ENCODE measurements around the gene HCFC1. TPM values are rescaled to one million over a fixed set of nuclear protein-coding genes. Genes with fewer than 3 reads are reported as not detected.

Gene HCFC1
- total and polyA plus RNA-seq, 2 of the 8 experiments (the other 6 are each of a cell fraction or from before 2014, with no cell fraction given), result 24.9 to 117 TPM

DNA sequence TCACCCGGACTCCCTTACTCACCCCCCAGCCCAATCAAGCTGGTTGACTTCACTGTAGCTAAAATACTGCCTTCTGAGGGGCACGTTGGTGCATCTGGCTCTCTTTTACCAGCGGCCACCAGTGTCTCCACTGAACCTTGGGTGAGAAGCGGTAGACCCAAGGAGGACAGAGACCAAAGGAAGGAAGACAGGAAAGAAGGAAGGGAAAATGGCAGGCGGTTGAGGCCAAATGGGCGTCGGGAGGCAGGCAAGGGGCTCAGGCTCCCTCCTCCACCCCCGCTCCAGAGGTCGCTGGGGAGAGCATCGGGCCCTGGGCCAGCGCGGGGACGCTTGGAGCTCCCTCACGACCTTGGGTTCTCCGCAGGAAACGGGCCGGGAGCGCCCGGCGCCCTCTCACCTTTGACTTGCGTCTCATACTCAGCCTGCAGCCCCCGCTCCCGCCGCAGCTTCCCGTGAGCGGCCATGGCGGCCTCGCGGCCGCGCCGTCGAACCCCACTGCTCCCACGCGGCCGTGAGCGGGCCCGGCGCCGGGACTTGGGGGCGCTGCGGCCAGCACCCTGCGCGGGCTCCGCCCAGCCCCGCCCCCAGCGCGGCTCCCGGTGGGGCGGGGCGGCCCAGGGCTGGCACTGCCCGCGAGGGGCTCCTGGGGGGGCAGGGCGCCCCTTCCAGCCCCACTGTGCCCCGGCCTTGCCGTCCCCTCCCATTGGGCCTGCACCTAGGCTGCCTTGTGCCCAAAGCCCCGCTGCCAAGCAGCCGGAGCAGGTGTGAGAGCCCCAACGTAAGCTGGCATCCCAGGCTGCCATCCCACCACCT is 45.7 kb downstream of the HCFC1 start, which contains the start of gene ARHGAP4:
Gene ARHGAP4, minus strand, starts transcription at position 526 of the 813 bp plus-strand sequence. Its CDS starts 62 bp downstream, at position 464.
- Histone ChIP-seq H3K18ac (ENCODE audit: extremely low read depth, low read length) (peak within 1 kb of the TSS; percentile 83; the same call in 1 of the 2 replicates), H2BK15ac (ENCODE audit: low read length) (no peak within 1 kb of the TSS; the same call in 1 of the 2 replicates), H3K79me1 (ENCODE audit: low read depth, low read length) (no peaks in the 10 kb centered on the region; the same call in 1 of the 2 replicates), H2BK120ac (replicated peaks; ENCODE audit: low read depth, low read length) (no peak within 1 kb of the TSS), H3K4me2 (ENCODE audit: insufficient read depth in 1 of 2, low read depth in 2 of 2, low read length in 2 of 2) (peak within 1 kb of the TSS; percentile 88 to 94), H3K14ac (ENCODE audit: insufficient read length) (no peak within 1 kb of the TSS), H4K20me1 (replicated peaks in 1 of 2; ENCODE audit: control insufficient read depth in 1 of 2, insufficient read depth in 2 of 2, low read length in 2 of 2) (peaks cover 0 to 2% of the 10 kb centered on the region in 2 experiments), H3K27me3 (replicated peaks in 1 of 4; ENCODE audit: control insufficient read depth in 3 of 4, extremely low read depth in 1 of 4, insufficient read depth in 3 of 4, low read length in 3 of 4) (no peaks in the 10 kb centered on the region), H4K5ac (ENCODE audit: insufficient read length, low read depth, low read length) (peak within 1 kb of the TSS; percentile 43), H4K8ac (ENCODE audit: extremely low read depth, insufficient read depth, low read length) (0 out of 2 replicates have a peak within 1 kb of the TSS, but pooled peaks have one; percentile 25), H2BK20ac (ENCODE audit: low read length) (no peak within 1 kb of the TSS), H3K27ac (ENCODE audit: low read depth, low read length) (peak within 1 kb of the TSS; percentile 63; the same call in 1 of the 2 replicates), H3K4me1 (replicated peaks in 1 of 4; ENCODE audit: control insufficient read depth in 3 of 4, insufficient read depth in 4 of 4, low read length in 3 of 4) (peaks cover 3 to 18% (median 12%) of the 10 kb centered on the region in 4 experiments), H3K4ac (replicated peaks; ENCODE audit: insufficient read length, low read depth, low read length) (no peak within 1 kb of the TSS), H3K23me2 (ENCODE audit: low read depth, low read length) (peaks cover 15% of the 10 kb centered on the region; the same call in 1 of the 2 replicates), H4K91ac (replicated peaks; ENCODE audit: insufficient read length, low read length) (peak within 1 kb of the TSS; percentile 74), H3K9ac (replicated peaks in 1 of 4; ENCODE audit: extremely low read depth in 1 of 4, low read depth in 3 of 4, low read length in 3 of 4) (peak within 1 kb of the TSS; percentile 16 to 78 (median 51)), H3K56ac (replicated peaks; ENCODE audit: insufficient read length, low read depth, low read length) (no peak within 1 kb of the TSS), H2BK5ac (ENCODE audit: low read depth, low read length) (peak within 1 kb of the TSS; percentile 66; the same call in 1 of the 2 replicates), H3K36me3 (ENCODE audit: control insufficient read depth in 2 of 4, insufficient read depth in 4 of 4, low read length in 3 of 4) (no peaks in the 10 kb centered on the region; a peak in 2 of 8 replicates), H3K9me3 (ENCODE audit: insufficient read depth in 2 of 2, low read depth in 1 of 2, low read length in 1 of 2) (no peaks in the 10 kb centered on the region), H2AK5ac (ENCODE audit: low read depth, low read length) (no peak within 1 kb of the TSS), H3K23ac (ENCODE audit: insufficient read length) (no peak within 1 kb of the TSS), H3K79me2 (ENCODE audit: control insufficient read depth in 1 of 2, insufficient read depth in 2 of 2, low read length in 2 of 2) (peaks cover 0 to 3% of the 10 kb centered on the region in 2 experiments; a peak in 1 of 4 replicates), H2AFZ (ENCODE audit: low read length) (no peak within 1 kb of the TSS), H2BK12ac (ENCODE audit: low read depth, low read length) (peak within 1 kb of the TSS; percentile 68; the same call in 1 of the 2 replicates), H3K4me3 (ENCODE audit: extremely low read depth in 1 of 4, insufficient read depth in 2 of 4, low read depth in 3 of 4, low read length in 4 of 4) (peak within 1 kb of the TSS; percentile 55 to 77 (median 62))
- DNase-seq (ENCODE audit: low read depth in 1 of 2, low spot score in 2 of 2) (no peak), FAIRE-seq (peak; percentile 52)
- POLR2A ChIA-PET (ENCODE audit: partially characterized antibody), result interaction anchor here (0.6 to 14.9 kb wide), 19 partner anchors 11 to 241 kb away, joined by 3 to 231 read pairs (median 6); partner anchors contain the start of genes HCFC1, NAA10, RENBP and TMEM187
- CTCF ChIA-PET (ENCODE audit: partially characterized antibody), result interaction anchor here (0.8 to 19.6 kb wide), 13 partner anchors 10 to 171 kb away, joined by 3 to 272 read pairs (median 4); partner anchors contain the start of gene RENBP
- WGBS, 2 experiments (ENCODE audit: extremely low coverage in 1 of 2, insufficient coverage in 1 of 2, insufficient read length in 1 of 2, insufficient replicate concordance in 2 of 2, low coverage in 1 of 2, low lambda C conversion rate in 2 of 2, missing lambda C conversion rate in 1 of 2), result 7% methylated on average over 15 of the region's 59 CpGs; no CpG with 5 or more reads in 1 of the 2 experiments
- TF ChIP-seq CHD2 (IDR thresholded peaks at IDR 0.05; ENCODE audit: low read length), result no peak
- no peak for TF ChIP-seq SIRT6 (IDR thresholded peaks at IDR 0.05; ENCODE audit: low read length)
- no peak for TF ChIP-seq SP2 (IDR thresholded peaks at IDR 0.05; ENCODE audit: low read length)
- peak in 1 of 2 experiments; percentile 90; a peak in 2 of 3 replicates for TF ChIP-seq POLR2A (IDR thresholded peaks at IDR 0.05; ENCODE audit: control extremely low read depth in 1 of 2, low read depth in 2 of 2, low read length in 2 of 2)
- TF ChIP-seq TAF7 (optimal IDR thresholded peaks at IDR 0.05; ENCODE audit: borderline replicate concordance, low read depth, low read length), result peak; percentile 98
- no peak for TF ChIP-seq TCF12 (IDR thresholded peaks at IDR 0.05; ENCODE audit: low read depth, low read length)
- TF ChIP-seq KDM5A (IDR thresholded peaks at IDR 0.05; ENCODE audit: low read length), result no peak
- TF ChIP-seq TAF1 (IDR thresholded peaks at IDR 0.05; ENCODE audit: low read depth, low read length), result no peak
- TF ChIP-seq GABPA (IDR thresholded peaks at IDR 0.05; ENCODE audit: borderline replicate concordance, insufficient read depth, low read length), result 0 out of 2 replicates have a peak, but pooled peaks have one; percentile 31
- TF ChIP-seq, protein P1, sequence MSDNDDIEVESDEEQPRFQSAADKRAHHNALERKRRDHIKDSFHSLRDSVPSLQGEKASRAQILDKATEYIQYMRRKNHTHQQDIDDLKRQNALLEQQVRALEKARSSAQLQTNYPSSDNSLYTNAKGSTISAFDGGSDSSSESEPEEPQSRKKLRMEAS (IDR thresholded peaks at IDR 0.05), result 0 out of 2 replicates have a peak, but pooled peaks have one; percentile 18
- TF ChIP-seq HDAC2 (IDR thresholded peaks at IDR 0.05; ENCODE audit: borderline replicate concordance in 1 of 2, low read depth in 2 of 2, low read length in 2 of 2), result no peak
